GM12875 (cell line): ENCODE results near the gene LRR1.

Source experiments
- H3K4me3 ChIP-seq: one replicate; pipeline ENCODE4 v1.5.1; 2011; ENCODE audit warnings: low read depth, low read length, control low read depth
- CTCF ChIP-seq: IDR thresholded peaks from 2 replicates; pipeline ENCODE4 v1.5.1; 2011; ENCODE audit warnings: low read depth, mild to moderate bottlenecking, control low read depth, inconsistent platforms, low read length, moderate library complexity, borderline replicate concordance; ENCODE audit not compliant: insufficient read depth

The LRR1 gene

GRCh38 chr14:49581209-49582112 lies 17.3 kb upstream of the LRR1 start:
- TF ChIP-seq CTCF: no peak
- no peak overlapping the region for H3K4me3 ChIP-seq

GRCh38 chr14:49582113-49582977 lies 16.4 kb upstream of the LRR1 start:
- H3K4me3 ChIP-seq: no peak overlapping the region
- TF ChIP-seq CTCF: no peak

- peak overlapping the region; percentile 86 for H3K4me3 ChIP-seq
- no peak for TF ChIP-seq CTCF
Measured at GRCh38 chr14:49583629-49584028, 15.1 kb upstream of the LRR1 start.

- H3K4me3 ChIP-seq: peak overlapping the region; percentile 86
Measured at GRCh38 chr14:49584058-49584457, 14.7 kb upstream of the LRR1 start.

GRCh38 chr14:49584981-49585640 lies 13.6 kb upstream of the LRR1 start:
- peak overlapping the region; percentile 86 for H3K4me3 ChIP-seq

More at GRCh38 chr14:49584058-49584457, 14.7 kb upstream of the LRR1 start:
- no peak for TF ChIP-seq CTCF

- TF ChIP-seq CTCF: no peak
Measured at GRCh38 chr14:49585803-49586672, 12.7 kb upstream of the LRR1 start, which contains the start of gene RPS29. Gene RPS29 (minus strand): TSS chr14:49586380. CDS start chr14:49586346, 34 bp downstream.

More at GRCh38 chr14:49585803-49586672, 12.7 kb upstream of the LRR1 start, which contains the start of gene RPS29:
- H3K4me3 ChIP-seq: peak within 1 kb of the TSS; percentile 86
